ENCODE results near the gene PPP4R3B. TPM values are rescaled to one million over a fixed set of nuclear protein-coding genes. Genes with fewer than 3 reads are reported as not detected.
A peak's percentile ranks its signal among the peaks of the same experiment; 100 is the strongest.
"Not testable (repeated sequence)": the region's sequence is repeated elsewhere in the genome, so short reads cannot be mapped to it uniquely, and the experiment has no call there.

The PPP4R3B gene
- total RNA-seq, 1 donor from 2014 or later: 121 TPM

DNA sequence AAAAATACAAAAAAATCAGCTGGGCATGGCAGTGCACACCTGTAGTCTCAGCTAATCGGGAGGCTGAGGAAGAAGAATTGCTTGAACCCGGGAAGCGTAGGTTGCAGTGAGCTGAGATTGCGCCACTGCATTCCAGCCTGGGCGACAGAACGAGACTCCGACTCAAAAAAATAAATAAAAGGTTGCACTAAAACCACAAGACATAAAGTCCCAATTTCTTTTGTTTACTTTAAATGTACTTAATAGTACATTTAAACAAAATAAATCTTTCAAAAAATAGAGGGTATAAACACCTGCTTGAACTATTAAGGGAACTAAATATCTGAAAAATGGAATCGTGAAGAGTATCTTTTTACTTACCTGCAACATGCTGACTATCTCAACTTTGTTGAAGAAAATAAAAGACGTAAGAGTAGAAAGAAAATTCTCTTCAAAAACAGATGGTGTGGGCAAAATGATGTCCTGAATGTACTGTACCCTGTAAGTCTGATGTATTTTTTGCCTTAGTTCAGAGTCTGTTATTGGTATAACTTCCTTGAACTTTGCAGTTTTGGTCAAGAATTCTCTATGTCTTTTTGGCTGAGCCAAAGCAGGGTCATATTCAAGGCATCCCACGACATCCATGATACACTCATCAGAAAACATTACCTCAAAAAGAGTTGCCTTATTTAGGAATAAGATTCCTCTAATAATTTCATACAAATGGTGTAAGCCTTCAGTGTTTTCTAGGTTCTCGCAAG is 19.2 kb downstream of the PPP4R3B start:
- no peak for DNase-seq (ENCODE audit: low spot score in 2 of 2)
- FAIRE-seq: no peak

DNA sequence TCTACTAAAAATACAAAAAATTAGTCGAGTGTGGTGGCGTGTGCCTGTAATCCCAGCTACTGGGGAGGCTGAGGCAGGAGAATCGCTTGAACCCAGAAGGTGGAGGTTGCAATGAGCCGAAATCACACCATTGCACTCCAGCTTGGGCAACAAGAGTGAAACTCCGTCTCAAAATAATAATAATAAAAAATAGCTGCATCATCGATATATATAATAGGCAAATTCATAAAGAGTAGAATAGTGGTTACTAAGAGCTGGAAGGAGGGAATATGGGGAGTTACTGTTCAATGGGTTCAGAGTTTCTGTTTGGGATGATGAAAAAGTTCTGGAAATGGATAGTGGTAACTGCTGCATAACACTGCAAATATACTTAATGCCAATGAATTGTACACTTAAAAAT is 20.6 kb downstream of the PPP4R3B start:
- DNase-seq (ENCODE audit: low spot score in 2 of 2); FAIRE-seq: not testable (repeated sequence)

DNA sequence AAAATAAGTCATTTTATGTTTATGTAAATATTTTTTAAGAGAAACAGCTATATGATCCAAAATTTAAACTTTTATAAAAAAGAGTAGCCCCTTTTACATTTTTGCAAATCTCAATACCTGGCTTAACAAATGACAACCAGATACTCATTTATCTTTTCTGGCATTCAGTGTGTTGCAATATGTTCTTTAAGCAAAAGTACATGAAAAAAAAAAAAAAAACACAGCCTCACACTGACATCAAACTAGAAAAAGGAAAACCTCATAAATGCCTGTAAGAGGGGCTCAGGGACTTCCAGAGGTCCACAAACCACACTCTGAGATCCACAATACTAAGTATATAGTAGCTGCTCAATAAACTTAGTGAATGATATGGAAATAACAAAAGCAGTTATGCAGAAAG is 21.9 kb downstream of the PPP4R3B start:
- DNase-seq (ENCODE audit: low spot score in 2 of 2) (no peak), FAIRE-seq (no peak)

DNA sequence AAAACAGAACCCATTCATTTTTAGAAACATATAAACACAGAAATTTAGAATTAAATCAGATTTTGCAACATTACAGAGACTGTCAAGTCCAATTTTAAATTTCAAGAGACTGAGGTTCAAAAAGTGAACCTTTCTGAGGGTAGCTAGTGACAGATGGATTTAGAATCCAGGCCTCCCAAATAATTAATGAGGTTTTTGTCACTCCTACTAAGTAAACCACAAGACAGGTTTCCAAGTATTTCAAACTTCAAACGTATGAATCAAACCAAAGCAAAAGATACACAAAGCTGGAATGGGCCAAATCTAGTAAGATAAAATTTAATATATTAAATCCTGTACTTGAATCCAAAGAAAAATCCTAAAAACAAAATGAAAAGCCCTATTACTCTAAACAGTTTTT is 25.3 kb downstream of the PPP4R3B start:
- FAIRE-seq (no peak), DNase-seq (ENCODE audit: low spot score in 2 of 2) (no peak)

DNA sequence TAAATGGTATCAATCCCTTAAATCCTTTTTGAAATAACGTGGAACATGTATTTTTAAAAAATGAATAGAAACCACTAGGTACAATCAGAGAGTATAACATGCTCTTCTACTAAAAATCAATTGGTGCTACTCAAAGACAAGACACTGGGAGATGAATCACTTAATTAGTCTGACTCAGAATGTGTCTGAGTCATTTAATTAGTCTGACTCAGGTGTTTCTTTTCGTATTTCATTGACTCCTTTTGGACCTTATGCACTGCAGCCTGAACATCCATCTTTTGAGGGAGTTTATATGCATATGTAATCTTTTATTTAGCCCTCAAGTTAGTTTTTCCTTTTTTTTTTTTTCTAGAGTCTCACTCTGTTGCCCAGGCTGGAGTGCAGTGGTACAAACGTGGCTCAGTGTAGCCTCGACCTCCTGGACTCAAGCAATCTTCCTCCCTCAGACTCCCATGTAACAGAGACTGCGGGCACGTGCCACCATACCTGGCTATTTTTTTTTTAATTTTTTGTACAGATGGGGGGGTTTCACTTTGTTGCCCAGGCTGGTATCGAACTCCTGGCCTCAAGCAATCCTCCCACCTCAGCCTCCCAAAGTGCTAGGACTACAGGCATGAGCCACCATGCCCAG is 26.5 kb downstream of the PPP4R3B start:
- peak in 1 of 2 donors; percentile 16 for DNase-seq (ENCODE audit: low spot score in 2 of 2)
- no peak for FAIRE-seq

DNA sequence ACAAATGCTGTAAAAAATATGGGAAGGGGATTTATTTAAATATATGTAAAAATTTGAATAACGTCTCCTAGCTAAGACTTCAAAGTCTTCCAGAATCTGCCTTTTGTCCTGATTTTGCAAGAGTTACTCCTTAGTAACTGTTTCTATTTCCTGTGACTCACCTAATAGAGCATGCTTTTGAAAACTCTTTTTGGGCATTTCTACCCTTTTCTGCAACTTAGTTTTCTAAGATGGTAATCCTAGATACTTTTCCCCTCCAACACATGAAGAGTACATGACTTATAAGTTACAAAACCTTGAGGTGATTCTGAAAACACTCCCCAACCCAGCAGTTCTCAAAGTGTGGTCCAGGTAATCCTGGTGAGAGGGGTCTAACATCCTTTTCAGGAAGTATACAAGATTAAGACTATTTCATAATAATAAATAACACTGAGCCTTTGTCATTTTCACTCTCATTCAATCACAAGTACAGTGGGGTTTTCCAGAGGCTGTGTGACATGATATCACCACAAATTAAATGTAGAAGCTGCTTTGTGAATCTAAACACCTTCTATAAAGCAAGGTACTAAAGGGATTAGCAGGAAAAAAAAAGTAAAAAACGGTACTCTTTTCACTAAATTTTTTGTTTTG is 31.9 kb downstream of the PPP4R3B start:
- DNase-seq (ENCODE audit: low spot score in 2 of 2) (no peak), FAIRE-seq (no peak)

DNA sequence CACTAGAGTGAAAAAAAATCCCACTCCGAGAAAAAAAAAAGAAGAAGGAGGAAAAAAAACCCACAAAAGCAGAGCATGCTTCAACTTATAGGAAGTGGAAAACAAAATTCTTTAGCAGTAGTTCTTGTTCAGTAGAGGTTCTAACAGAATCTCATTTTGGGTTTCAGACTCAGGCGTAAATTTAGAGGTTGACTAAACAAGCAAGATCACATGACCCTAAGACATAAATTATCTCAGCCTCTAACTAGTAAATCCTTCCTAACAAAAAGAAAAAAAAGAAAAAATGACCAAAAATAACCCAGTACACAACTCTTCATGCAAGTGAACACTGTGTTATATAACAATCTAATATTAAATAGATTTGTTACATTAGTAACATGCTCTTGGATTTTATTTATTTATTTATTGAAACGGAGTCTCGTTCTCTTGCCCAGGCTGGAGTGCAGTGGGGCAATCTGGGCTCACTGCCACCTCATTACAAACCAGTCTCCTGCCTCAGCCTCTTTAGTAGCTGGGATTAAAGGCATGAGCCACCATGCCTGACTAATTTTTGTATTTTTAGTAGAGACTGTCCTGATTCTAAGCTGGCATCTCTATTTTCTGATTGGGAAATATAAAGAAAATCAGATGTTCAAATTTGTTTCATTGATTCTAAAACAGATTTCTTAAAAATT is 35.4 kb downstream of the PPP4R3B start:
- no peak for DNase-seq (ENCODE audit: low spot score in 2 of 2)
- no peak for FAIRE-seq

DNA sequence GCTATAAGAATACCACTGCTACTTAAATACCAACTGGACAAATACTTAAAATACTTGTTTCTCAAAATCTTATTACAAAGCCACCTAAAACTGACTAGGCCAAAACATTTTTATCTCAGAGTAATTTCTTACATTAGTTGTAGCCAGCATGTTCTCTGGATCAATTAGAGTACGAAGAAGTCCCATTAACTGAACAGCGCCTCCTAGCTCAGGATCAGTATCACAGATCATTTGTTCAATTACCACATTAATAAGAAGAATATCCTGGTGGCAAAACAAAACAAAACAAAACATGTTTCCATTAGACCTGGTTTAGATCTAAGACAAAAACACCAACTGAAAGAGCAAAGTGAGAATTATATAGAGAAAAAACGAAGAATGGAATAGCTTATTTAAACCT is 36.0 kb downstream of the PPP4R3B start:
- no peak for FAIRE-seq
- no peak for DNase-seq (ENCODE audit: low spot score in 2 of 2)

DNA sequence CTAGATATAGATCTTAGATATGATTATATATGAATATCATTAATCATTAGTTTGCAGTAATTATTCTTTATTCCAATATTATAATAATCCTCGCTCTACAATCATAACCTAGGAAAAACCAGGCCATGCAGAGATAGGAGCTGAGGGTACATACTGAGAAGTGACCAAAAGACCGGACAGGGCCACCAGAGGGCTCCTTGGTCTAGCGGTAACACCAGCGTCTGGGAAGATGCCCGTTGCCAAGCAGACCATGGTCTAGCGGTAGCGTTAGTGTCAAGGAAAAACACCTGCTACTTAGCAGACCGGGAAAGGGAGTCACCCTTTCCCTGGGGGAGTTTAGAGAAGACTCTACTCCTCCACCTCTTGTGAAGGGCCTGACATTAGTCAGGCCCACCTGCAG is 48.4 kb downstream of the PPP4R3B start:
- not testable (repeated sequence) for DNase-seq (ENCODE audit: low spot score in 2 of 2); FAIRE-seq

DNA sequence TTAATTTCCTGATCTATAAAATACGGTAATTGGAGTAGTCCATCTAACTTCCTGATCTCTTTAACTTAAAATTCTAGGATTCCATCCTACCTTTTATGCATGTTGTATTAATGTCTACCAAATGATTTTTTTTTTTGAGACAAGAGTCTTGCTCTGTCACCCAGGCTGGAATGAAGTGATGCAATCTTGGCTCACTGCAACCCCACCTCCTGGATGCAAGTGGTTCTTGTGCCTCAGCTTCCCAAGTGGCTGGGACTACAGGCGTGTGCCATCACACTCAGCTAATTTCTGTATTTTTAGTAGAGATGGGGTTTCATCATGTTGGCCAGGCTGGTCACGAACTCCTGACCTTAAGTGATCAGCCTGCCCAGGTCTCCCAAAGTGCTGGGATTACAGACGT is 50.1 kb downstream of the PPP4R3B start:
- DNase-seq (ENCODE audit: low spot score in 2 of 2) (no peak), FAIRE-seq (no peak)

DNA sequence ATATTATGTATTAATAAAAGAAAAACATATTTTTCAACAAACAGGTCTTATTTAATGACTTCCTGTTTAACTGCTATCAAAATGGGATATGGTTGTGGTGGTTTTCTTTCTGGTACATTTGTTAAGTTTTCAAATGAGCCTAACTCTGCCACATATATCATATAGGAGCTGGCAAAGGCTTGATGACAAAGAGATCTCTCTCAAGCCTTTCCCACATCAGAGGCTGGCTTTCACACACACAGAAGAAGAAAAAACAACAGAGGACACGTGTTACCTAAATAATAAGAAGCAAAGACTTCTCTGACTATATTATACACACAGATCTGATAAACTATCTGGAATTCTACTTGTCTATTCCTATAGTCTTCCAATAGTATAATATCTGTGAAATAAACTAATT is 51.8 kb downstream of the PPP4R3B start:
- DNase-seq (ENCODE audit: low spot score in 2 of 2) (no peak), FAIRE-seq (no peak)

DNA sequence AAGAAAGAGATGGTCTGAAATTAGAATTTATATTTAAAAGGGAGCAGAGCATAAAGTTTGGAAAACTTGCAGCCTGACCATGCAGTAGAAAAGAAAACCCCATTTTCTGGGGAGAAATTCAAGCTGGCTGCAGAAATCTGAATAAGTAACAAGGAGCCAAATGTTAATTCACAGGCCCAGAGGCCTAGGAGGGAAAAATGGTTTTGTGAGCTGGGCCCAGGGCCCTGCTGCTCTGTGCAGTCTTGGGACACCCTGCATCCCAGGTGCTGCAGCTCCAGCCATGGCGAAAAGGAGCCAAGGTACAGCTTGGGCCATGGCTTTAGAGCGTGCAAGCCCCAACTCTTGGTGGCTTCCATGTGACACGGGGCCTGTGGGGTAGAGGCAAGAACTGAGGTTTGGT is 56.6 kb downstream of the PPP4R3B start:
- FAIRE-seq (no peak), DNase-seq (ENCODE audit: low spot score in 2 of 2) (no peak)

DNA sequence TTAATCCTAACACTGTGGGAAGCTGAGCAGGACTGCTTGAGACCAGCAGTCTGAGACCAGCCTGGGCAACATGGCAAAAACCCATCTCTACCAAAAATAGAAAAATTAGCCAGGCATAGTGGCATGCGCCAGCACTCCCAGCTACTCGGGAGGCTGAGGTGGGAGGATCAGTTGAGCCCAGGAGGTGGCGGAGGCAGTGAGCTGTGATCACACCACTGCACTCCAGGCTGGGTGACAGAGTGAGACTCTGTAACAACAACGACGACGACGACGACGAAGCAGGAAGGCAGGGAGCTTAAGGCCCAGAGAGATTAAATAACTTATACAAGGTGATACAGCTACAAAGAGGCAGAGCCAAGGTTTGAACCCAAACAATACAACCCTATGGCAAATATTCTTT is 60.6 kb downstream of the PPP4R3B start:
- FAIRE-seq: no peak
- no peak for DNase-seq (ENCODE audit: low spot score in 2 of 2)

DNA sequence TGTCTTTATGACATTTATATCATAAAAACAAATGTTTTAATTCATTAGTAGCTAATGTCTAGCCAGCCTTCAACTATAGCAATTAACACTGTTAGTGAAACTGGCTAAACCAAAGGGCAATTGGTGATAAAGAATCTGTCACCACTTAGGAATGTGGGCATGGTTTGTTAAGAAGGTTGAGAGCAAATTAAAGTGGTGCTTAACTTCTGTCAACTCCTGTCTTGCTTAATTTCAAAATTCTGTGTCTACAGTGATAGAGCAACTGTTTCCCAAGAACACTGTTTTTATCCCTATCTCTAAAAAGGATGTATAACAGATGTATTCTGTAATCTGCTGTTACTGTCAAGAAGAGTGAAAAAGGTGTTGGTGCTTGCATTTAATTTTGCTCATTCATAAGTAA is 61.4 kb downstream of the PPP4R3B start:
- DNase-seq (ENCODE audit: low spot score in 2 of 2): no peak
- no peak for FAIRE-seq

DNA sequence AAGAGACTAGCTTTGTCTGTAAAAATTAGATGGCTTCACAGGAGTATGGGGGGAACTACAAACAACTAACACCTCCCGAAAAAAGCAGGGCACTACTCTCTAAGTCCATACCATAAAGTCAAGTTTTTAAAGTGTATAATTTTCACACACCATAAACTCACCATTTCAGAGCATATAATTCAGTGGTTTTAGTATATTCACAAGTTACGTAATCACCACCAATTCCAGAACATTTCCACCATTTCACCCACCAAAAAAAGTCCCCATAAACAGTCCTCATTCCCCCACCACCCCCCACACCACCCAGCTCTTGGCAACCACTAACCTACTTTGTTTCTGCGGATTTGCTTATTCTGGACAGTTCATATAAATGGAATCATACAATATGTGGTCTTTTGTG is 64.1 kb downstream of the PPP4R3B start:
- no peak for FAIRE-seq
- DNase-seq (ENCODE audit: low spot score in 2 of 2): no peak

DNA sequence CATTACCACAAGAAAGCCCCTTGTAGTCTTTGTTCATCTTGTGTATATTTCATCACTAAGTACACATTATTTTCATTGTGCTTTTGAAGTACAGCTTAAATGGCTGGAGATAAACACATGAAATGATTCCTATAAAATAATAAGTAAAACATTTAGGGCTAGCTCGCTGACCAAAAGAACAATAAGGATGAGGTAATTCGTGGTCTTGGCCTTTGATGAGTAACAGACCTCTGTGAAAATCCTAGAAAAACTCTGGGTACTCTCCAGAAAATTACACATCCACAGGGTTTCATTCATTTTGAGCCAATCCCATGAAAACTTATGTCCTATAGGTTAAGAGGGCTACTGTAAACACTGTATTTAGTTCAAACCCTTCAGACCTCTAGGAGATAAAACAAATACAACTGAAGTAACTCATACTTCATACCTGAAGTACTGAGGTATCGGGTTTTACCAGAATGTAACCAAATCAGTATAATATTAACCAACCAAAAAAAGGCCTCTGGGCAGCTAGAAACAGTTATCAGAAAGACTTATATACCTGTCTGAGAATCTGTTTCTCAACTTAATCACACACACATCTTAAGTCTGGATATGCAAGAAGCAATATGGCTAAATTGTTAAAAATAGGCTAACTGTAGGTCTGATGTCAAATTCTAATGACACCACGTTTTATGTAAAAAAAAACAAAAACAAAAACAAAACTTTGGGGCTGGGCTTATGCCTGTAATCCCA is 66.9 kb downstream of the PPP4R3B start:
- DNase-seq (ENCODE audit: low spot score in 2 of 2): no peak
- no peak for FAIRE-seq

DNA sequence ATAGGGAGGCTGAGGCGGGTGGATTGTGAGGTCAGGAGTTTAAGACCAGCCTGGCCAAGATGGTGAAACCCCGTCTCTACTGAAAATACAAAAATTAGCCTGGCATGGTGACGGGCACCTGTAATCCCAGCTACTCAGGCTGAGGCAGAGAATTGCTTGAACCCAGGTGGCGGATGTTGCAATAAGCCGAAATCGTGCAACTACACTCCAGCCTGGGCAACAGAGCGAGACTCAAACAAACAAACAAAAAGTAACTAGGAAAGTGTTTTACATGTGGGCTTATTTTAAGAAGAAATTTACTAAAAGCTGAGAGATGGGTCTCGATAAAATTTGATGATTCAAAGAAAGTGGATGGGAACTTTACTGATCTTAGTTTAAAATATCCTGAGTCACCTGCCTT is 69.7 kb downstream of the PPP4R3B start:
- not testable (repeated sequence) for DNase-seq (ENCODE audit: low spot score in 2 of 2); FAIRE-seq

DNA sequence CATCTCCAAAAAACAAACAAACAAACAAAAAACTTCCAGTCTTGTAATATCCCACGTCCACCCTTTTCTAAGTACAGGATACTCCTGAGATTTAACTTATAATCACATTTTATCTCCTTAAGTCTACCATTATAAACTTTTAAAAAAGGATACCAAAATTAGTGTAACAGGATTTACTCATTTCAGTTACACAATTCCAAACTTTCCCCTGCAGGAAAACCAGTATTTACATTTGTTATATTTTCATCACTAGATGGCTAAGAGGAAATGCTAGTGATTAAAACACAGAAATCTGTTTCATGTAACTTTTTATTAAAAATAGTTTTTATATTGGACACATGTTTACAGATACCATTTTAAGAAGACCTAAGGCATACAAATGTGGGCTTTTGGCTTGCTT is 70.4 kb downstream of the PPP4R3B start:
- FAIRE-seq: no peak
- DNase-seq (ENCODE audit: low spot score in 2 of 2): no peak

DNA sequence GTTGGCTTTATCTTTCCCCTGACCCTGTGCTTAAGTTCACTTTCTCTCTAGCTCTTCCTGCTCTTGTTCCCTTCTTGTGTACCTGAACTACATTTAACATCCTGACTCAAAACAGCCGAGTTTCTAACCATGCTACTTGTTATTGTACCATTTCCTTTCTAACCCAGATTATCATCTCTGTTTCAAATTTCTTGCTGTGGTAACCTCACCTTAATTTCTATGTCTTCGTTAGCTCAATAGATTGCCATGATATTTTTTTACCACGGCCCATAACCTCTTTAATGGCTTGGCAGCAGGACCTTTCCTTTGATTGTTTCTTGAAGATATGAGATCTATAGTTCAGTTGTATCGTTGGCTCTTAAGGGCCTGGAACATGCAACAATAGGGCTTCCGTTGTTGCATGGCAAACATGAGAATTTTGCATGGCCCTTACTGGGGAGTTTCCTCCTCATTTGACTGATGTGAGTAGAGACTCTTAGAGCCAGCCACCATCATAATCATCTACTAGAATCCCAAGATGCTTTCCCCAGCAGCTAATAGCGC is 86.8 kb downstream of the PPP4R3B start:
- no peak for FAIRE-seq

DNA sequence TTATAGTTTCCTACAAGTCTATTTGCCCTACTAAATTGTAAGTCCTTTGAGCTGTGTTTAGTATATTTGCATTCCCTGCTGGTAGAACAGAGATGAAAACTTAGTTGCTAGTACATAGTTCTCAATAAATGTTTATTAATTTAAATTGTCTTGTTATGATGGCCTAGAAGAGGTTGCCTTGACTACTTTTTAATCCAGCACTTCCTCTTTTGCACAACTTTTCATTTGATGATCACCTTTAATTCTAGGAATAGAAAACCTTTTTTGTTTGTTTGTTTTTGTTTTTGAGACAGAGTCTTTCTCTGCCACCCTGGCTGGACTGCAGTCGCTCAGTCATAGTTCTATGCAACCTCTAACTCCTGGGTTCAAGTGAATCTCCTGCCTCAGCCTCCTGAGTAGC is 91.2 kb downstream of the PPP4R3B start:
- DNase-seq (ENCODE audit: low spot score in 2 of 2) (no peak), FAIRE-seq (no peak)

More for the DNA sequence above, 86.8 kb downstream of the PPP4R3B start:
- DNase-seq (ENCODE audit: low spot score in 2 of 2): no peak

All from frontal cortex (tissue), 4 donors.